MCF 10A (cell line): ENCODE measurements around the gene BCL7A. TPM values are rescaled to one million over a fixed set of nuclear protein-coding genes. Genes with fewer than 3 reads are reported as not detected.

Experiments used
- BruUV-seq: library from RNA; stranded (reverse); fragments of 400-500 nt; replicated peaks from 2 replicates; lab custom pipeline; 2021; lab: Mats Ljungman, UMichigan
- CTCF ChIA-PET: fragments of 300-600 bp; sonication (Branson Sonifier 250); formaldehyde crosslinking; extraction: SDS; loops from one replicate; lab custom pipeline; 2021; ENCODE audit warnings: antibody characterized with exemption, inconsistent platforms; lab: Yijun Ruan, JAX
- POLR2A ChIA-PET: fragments of 300-600, 350-650 bp; sonication (Branson Sonifier 250); formaldehyde crosslinking; extraction: SDS; loops from one replicate; lab custom pipeline; 2020; ENCODE audit warnings: antibody characterized with exemption, inconsistent platforms; lab: Yijun Ruan, JAX
- DNase-seq: peaks from one replicate; pipeline ENCODE4 v3.0.0-alpha.2; 2018; ENCODE audit not compliant: unreplicated experiment
- H3K27ac Mint-ChIP-seq: one replicate; pipeline ENCODE4 v1.8.0; 2022; ENCODE audit warnings: mild to moderate bottlenecking, low read depth, mixed read lengths; ENCODE audit not compliant: unreplicated experiment
- H3K27me3 Mint-ChIP-seq: one replicate; pipeline ENCODE4 v1.8.0; 2022; ENCODE audit warnings: mixed read lengths; ENCODE audit not compliant: insufficient read depth, unreplicated experiment
- H3K36me3 Mint-ChIP-seq: one replicate; pipeline ENCODE4 v1.8.0; 2022; ENCODE audit warnings: mild to moderate bottlenecking, moderate library complexity, mixed read lengths; ENCODE audit not compliant: insufficient read depth, unreplicated experiment
- H3K4me1 Mint-ChIP-seq: one replicate; pipeline ENCODE4 v1.8.0; 2022; ENCODE audit warnings: mixed read lengths; ENCODE audit not compliant: insufficient read depth, unreplicated experiment
- H3K4me3 Mint-ChIP-seq: one replicate; pipeline ENCODE4 v1.8.0; 2022; ENCODE audit warnings: mild to moderate bottlenecking, moderate library complexity, mixed read lengths; ENCODE audit not compliant: unreplicated experiment
- H3K9me3 Mint-ChIP-seq: one replicate; pipeline ENCODE4 v1.8.0; 2022; ENCODE audit warnings: mixed read lengths; ENCODE audit not compliant: unreplicated experiment
- CTCF ChIP-seq: fragments of 200-600 bp; IDR thresholded peaks from one replicate; pipeline ENCODE4 v1.8.0; 2022; ENCODE audit warnings: antibody characterized with exemption, mild to moderate bottlenecking; ENCODE audit not compliant: unreplicated experiment
- intact Hi-C: fragments of 100-400 bp; cut with micrococcal nuclease; formaldehyde crosslinking; loops from 2 replicates; pipeline ENCODE4 v1.14.1; 2022
- total RNA-seq: library from RNA; stranded (reverse); gene quantifications from 2 replicates; pipeline ENCODE4 v1.2.3, GENCODE V29; 2022

BCL7A gene
- total RNA-seq, 1 experiment from 2014 or later = 18.1 TPM

DNA sequence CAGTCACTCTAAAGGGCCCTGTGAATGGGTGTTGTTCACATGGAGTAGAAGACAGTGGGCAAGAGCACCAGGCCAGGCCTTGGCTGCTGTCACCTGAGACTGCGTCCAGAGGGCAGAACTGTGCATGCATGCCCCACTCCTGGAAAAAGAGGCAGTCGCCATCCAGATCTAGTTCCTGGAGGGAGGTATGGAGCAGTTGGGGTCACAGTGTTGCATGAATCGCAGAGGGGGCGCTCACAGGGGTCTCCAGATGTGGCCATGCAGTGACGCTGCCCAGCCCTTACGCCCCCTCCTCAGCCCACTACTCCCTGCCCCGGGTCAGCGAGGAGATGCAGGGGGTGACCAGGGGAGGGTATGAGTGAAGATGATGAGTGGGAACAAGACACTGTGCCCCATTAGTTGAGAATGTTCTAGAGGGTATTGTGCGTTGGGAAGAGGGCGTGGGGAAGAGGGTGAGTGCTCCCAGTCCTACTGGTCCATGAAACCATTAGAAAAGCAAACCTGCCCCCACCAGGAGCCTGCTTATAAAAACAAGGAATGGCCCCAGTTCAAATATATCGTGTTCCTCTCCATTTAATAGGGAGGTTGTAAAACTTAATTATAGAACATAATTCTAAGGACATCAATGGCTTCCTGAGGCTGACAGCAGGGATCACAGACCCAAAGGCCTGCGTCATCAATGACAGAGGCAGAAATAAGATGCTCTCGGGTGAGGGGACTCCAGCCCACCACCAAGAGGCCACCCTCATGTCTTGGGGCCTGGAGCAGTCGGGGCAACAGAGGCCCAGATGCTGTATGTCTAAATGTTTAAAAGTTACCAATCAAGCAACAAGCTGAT, 32.2 kb upstream of the BCL7A start:
- Mint-ChIP-seq H3K27me3 (no peaks in the 10 kb centered on the region), H3K36me3 (no peaks in the 10 kb centered on the region), H3K4me3 (no peak overlapping the region), H3K4me1 (peaks cover 9% of the 10 kb centered on the region), H3K27ac (no peak overlapping the region), H3K9me3 (no peaks in the 10 kb centered on the region)
- BruUV-seq = no TSS peak
- no peak for DNase-seq
- intact Hi-C loops = no loop called here
- ChIA-PET CTCF (interaction anchor here (0.5 to 0.6 kb wide), 2 partner anchors 13 to 32 kb away, joined by 3 read pairs; no protein-coding TSS in a partner anchor), POLR2A (no interaction called here)
- TF ChIP-seq CTCF = no peak

GRCh38 chr12:121990114-121990647, 31.5 kb upstream of the BCL7A start:
- H3K4me3 Mint-ChIP-seq = no peak overlapping the region
- no peaks in the 10 kb centered on the region for H3K9me3 Mint-ChIP-seq
- no peaks in the 10 kb centered on the region for H3K36me3 Mint-ChIP-seq
- BruUV-seq = no TSS peak
- intact Hi-C loops = no loop called here
- TF ChIP-seq CTCF = no peak
- POLR2A ChIA-PET = interaction anchor here (0.8 to 3.3 kb wide), 3 partner anchors 11 to 32 kb away, joined by 3 to 44 read pairs (median 3); partner anchors contain the start of gene BCL7A
- no peak for DNase-seq
- no peak overlapping the region for H3K27ac Mint-ChIP-seq
- no peaks in the 10 kb centered on the region for H3K27me3 Mint-ChIP-seq
- H3K4me1 Mint-ChIP-seq = peaks cover 9% of the 10 kb centered on the region
- CTCF ChIA-PET = interaction anchor here (0.5 to 0.6 kb wide), 2 partner anchors 14 to 31 kb away, joined by 3 read pairs; no protein-coding TSS in a partner anchor

GRCh38 chr12:121990692-121991603, 30.7 kb upstream of the BCL7A start:
- no peaks in the 10 kb centered on the region for H3K36me3 Mint-ChIP-seq
- H3K27me3 Mint-ChIP-seq = no peaks in the 10 kb centered on the region
- TF ChIP-seq CTCF = no peak
- POLR2A ChIA-PET = interaction anchor here (0.8 to 3.3 kb wide), 15 partner anchors 10 to 1303 kb away, joined by 3 to 44 read pairs (median 4); partner anchors contain the start of genes BCL7A and PSMD9
- H3K27ac Mint-ChIP-seq = peak overlapping the region; percentile 90
- CTCF ChIA-PET = interaction anchor here (0.5 to 0.7 kb wide), 5 partner anchors 8 to 179 kb away, joined by 3 to 4 read pairs (median 3); no protein-coding TSS in a partner anchor
- H3K4me3 Mint-ChIP-seq = no peak overlapping the region
- H3K4me1 Mint-ChIP-seq = peaks cover 9% of the 10 kb centered on the region
- intact Hi-C loops = no loop called here
- no TSS peak for BruUV-seq
- DNase-seq = no peak
- no peaks in the 10 kb centered on the region for H3K9me3 Mint-ChIP-seq
